Activated naive CD4-positive, alpha-beta T cell treated with anti-CD3 and anti-CD28 coated beads, Interleukin-2, amount 50 U/mL, for 16 hours (primary cell): ENCODE measurements around the gene SLC35F3.
A peak's percentile ranks its signal among the peaks of the same experiment; 100 is the strongest.

Experiments
- DNase-seq: peaks from one replicate; pipeline ENCODE4 v3.0.0-alpha.2; 2020

Gene SLC35F3

GRCh38 chr1:234047123-234047522 lies 142.6 kb downstream of the SLC35F3 start:
- no peak for DNase-seq

DNA sequence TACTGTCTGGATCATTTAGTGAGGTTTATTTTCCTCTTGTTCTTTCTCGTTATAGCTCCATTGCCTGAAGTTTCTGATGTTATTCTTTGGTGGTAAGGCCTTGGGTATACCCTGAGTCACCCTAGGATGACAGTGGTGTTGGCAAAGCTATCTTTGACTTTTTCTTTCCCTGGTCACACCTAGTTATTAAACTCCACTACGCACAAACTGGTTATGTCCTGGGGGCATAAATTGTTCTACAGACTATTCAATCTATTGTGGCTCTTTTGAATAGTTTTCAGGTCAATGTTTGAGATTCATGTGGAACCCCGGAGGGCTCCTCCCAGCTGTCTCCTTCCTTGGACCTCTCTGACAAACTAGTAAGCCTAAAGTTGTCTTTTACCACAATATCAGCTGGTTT lies 157.7 kb downstream of the SLC35F3 start:
- DNase-seq: no peak

GRCh38 chr1:234065794-234066447 lies 161.4 kb downstream of the SLC35F3 start:
- peak; percentile 66 for DNase-seq

- no peak for DNase-seq
Observed at GRCh38 chr1:234067581-234068337, 163.3 kb downstream of the SLC35F3 start.

GRCh38 chr1:234069760-234070159 lies 165.3 kb downstream of the SLC35F3 start:
- DNase-seq: no peak

GRCh38 chr1:234072793-234073192 lies 168.3 kb downstream of the SLC35F3 start:
- DNase-seq: no peak

- no peak for DNase-seq
Observed at GRCh38 chr1:234078143-234078542, 173.7 kb downstream of the SLC35F3 start.

DNA sequence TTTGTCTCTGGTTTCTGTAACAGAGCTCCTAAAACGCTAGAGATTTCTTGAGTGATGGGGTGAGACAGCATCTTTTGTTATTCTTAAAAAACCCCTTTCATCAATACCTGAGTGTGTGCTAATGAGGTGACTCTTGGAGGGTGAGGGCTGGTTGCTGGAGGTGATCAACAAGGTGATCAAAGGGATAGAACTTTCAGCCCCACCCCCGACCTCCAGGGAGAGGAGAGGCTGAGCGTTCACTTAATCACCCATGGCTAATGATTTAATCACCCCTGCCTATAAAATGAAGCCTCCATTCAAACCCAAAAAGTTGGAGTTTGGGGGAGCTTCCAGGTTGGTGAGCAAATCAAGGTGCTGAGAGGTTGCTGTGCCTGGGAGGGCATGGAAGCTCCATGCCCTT lies 175.4 kb downstream of the SLC35F3 start:
- no peak for DNase-seq

DNA sequence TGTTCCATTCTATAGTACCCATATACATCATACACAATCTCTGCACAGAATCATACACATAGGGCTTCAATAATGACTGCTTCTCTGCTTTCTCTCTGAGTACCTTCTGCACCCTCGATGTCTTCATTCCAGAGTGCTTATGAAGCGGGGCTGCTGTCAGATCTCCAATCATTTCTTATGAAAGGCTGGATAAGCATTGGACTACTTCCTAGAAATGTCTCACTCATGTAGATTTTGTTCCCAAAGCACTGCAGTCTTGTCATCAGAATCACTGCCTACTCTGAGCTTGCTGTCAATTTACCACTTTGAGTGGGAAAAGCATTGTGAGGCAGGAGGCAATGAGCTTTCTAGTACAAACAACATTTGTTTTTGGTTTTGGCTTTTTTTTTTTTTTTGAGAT lies 179.0 kb downstream of the SLC35F3 start:
- no peak for DNase-seq

DNA sequence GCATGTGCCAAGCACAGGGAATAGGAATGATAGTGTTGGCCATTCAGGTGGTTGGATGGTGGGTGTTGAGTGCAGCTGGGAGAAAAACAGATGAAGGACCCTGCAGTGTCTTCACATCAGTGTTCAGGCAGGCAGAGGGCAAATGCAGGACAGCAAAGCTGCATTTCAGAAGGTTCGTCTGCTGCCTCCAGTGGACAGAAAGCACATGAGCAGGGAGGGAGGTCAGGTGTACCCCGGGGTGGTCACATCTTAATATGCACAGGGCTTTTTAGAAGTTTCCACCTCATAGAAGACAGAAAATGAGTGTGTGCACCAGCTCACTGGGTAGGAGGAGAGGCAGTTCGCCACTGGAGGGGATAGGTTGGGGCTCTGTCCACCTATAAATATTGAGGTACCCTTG lies 184.9 kb downstream of the SLC35F3 start:
- DNase-seq: no peak

GRCh38 chr1:234090212-234091064 lies 186.0 kb downstream of the SLC35F3 start:
- DNase-seq: no peak

- DNase-seq: no peak
Observed at GRCh38 chr1:234091065-234091401, 186.6 kb downstream of the SLC35F3 start.

DNA sequence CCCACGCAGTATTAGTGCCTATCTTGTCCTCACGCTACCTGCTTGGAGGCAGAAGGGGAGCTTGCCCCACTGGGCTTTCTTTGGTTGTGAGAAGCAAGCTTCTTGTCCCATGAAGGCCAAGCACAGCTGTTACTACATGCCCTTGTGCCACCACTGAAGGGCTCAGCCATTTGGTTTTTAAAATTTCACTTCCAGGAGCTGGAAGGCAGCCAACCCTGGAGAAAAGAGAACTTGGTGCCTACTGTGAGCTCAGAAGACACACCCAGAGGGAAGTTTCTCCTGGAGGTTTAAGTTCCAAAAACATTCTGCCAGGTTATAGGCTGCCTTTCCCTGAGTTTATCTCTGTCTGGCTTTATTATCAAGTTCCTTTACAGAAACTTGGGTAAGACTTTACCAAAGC lies 187.4 kb downstream of the SLC35F3 start:
- DNase-seq: no peak

GRCh38 chr1:234093107-234093506 lies 188.6 kb downstream of the SLC35F3 start:
- no peak for DNase-seq

- no peak for DNase-seq
Observed at GRCh38 chr1:234093741-234094140, 189.3 kb downstream of the SLC35F3 start.

GRCh38 chr1:234094172-234094571 lies 189.7 kb downstream of the SLC35F3 start:
- no peak for DNase-seq

GRCh38 chr1:234096161-234096770 lies 191.8 kb downstream of the SLC35F3 start:
- DNase-seq: no peak

- DNase-seq: no peak
Observed at GRCh38 chr1:234102583-234102982, 198.1 kb downstream of the SLC35F3 start.

GRCh38 chr1:234103198-234103597 lies 198.7 kb downstream of the SLC35F3 start:
- DNase-seq: no peak

GRCh38 chr1:234106032-234106431 lies 201.6 kb downstream of the SLC35F3 start:
- no peak for DNase-seq

DNA sequence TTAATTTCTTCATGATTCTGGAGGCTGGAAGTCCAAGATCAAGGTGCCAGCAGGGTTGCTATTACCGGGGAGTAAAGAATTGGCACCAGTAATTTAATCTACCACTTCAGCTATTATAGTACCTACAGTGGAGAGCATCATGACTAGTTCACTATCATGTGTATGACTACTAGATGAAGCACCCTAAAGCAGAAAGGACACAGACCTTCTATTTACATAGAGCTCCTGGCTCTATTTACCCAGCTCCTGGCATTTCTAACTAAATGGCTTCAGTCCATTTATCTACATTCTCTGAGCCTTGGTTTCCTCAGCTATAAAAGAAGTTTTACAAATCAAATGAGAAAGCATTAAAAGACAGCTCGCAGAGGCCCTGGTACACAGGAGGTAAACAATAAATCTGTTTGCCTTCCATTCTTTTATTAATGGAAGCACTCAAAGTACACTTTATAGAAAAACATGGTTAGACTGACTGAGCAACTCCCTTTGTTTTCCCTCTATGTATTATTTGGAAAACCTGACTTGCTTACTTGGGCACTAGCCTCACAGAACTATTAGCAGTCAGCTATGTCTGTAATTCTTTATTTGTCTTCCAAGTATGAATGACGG lies 203.0 kb downstream of the SLC35F3 start:
- DNase-seq: no peak

GRCh38 chr1:234108921-234109320 lies 204.4 kb downstream of the SLC35F3 start:
- no peak for DNase-seq

- DNase-seq: no peak
Observed at GRCh38 chr1:234109840-234110239, 205.4 kb downstream of the SLC35F3 start.
